Omental fat pad (tissue), 4 donors: ENCODE results near the gene ARRDC2. TPM values are rescaled to one million over a fixed set of nuclear protein-coding genes. Genes with fewer than 3 reads are reported as not detected.

Experiments used
- ATAC-seq: fragments of 150-250 bp; one replicate; pipeline ENCODE4 v1.9.1; 2016; ENCODE audit warnings: mild to moderate bottlenecking, moderate library complexity; ENCODE audit not compliant: low FRiP score
- DNase-seq: peaks from one replicate; pipeline ENCODE4 v3.0.0-alpha.2; 2019; ENCODE audit warnings: low spot score
- CTCF ChIP-seq, 3 donors: fragments of 450-650 bp; IDR thresholded peaks; one replicate each; pipeline ENCODE4 v1.5.1; 2016 to 2017; ENCODE audit warnings: antibody characterized with exemption in 3 of 3, mild to moderate bottlenecking in 3 of 3, moderate library complexity in 2 of 3
- total RNA-seq, 4 donors: library from RNA; depleted of rRNA; stranded (reverse); fragments of >200 nt; gene quantifications; one replicate each; pipeline ENCODE4 v1.1.0, GENCODE V29; 2016

Gene ARRDC2
- total RNA-seq, 4 donors from 2014 or later, result 16.0 to 117 (median 30.3) TPM

GRCh38 chr19:18041054-18041453 lies 33.1 kb downstream of the ARRDC2 start:
- ATAC-seq, result no peak
- DNase-seq, result no peak
- TF ChIP-seq CTCF (IDR thresholded peaks at IDR 0.05), result no peak

- DNase-seq (no peak), ATAC-seq (no peak)
- no peak for TF ChIP-seq CTCF (IDR thresholded peaks at IDR 0.05)
Measured at GRCh38 chr19:18043676-18044075, 35.7 kb downstream of the ARRDC2 start.

GRCh38 chr19:18044825-18045304 lies 36.9 kb downstream of the ARRDC2 start:
- ATAC-seq, result no peak
- no peak for DNase-seq
- TF ChIP-seq CTCF (IDR thresholded peaks at IDR 0.05), result no peak

GRCh38 chr19:18045307-18046050 lies 37.5 kb downstream of the ARRDC2 start:
- ATAC-seq (no peak), DNase-seq (no peak)
- TF ChIP-seq CTCF (IDR thresholded peaks at IDR 0.05), result no peak

GRCh38 chr19:18046059-18046718 lies 38.2 kb downstream of the ARRDC2 start:
- TF ChIP-seq CTCF (IDR thresholded peaks at IDR 0.05), result no peak
- DNase-seq (peak; percentile 32), ATAC-seq (no peak)

GRCh38 chr19:18049385-18049784 lies 41.4 kb downstream of the ARRDC2 start:
- ATAC-seq (peak; percentile 58), DNase-seq (peak; percentile 44)
- TF ChIP-seq CTCF (IDR thresholded peaks at IDR 0.05), result no peak

- TF ChIP-seq CTCF (IDR thresholded peaks at IDR 0.05), result no peak
- DNase-seq (no peak), ATAC-seq (no peak)
Measured at GRCh38 chr19:18051887-18052286, 43.9 kb downstream of the ARRDC2 start.
